GM18526 (cell line): ENCODE measurements around the gene SCFD2.

Experiments
- POLR2A ChIP-seq: IDR thresholded peaks from 3 replicates; pipeline ENCODE4 v1.6.1; 2011; ENCODE audit not compliant: insufficient read length; ENCODE audit errors: extremely low read depth

The SCFD2 gene

DNA sequence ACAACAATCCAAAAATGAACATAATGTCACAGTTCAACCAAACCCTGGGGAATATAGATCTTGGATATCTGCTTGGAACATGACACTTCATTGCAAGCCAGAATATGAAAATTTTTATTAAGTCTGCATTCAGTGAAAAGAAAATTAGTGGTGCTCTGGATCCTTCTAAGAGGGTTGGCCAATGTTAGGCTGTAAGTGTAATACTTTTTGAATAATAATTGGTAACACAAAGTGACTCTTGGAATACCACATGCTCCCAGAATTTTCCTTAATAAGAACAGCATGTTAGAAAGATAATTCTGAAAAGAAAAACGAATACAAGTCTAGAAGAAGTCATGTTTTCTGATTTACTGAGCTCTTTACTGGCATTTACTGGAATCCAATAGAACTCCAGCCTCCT lies 328.0 kb downstream of the SCFD2 start:
- no peak for TF ChIP-seq POLR2A

- no peak for TF ChIP-seq POLR2A
These were observed 339.6 kb downstream of the SCFD2 start for GRCh38 chr4:53026233-53026632.

GRCh38 chr4:53023677-53024299 lies 342.1 kb downstream of the SCFD2 start:
- TF ChIP-seq POLR2A, result no peak

- no peak for TF ChIP-seq POLR2A
These were observed 343.3 kb downstream of the SCFD2 start for GRCh38 chr4:53022513-53023100.

DNA sequence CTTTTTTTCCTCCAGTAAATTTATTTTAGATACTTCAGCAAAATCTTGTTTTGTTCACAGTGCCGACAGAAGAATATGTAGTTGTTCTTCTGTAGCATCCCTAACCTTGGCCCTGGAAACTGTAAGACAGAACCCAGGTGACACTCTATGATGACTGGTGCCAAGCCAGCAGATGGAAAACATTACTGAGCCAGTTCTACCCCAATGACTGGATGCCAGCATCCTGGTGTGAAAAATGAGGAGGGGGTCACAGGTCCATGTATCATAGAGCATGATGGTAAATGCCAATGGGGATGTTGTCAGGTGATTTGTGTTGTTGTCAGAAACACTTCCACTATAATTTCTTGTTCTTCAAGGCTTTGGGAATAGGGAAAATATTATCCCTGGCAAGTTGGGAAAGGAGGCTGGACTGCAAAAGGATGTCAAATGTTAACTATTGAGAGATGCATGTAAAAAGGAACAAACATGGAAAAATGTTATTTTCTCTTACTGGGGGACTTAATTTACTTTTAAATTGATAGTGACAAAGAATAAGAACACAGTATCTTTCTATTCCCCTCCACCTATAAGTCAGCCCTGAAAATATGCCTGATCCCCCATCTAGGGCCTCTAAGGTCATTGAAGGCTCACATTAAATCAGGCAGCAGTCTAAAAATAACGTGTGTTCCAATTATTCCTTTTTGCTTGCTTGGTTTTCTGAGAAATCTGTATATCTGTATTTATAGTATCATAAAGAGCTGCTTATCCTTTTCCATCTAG lies 343.9 kb downstream of the SCFD2 start:
- no peak for TF ChIP-seq POLR2A

GRCh38 chr4:53019485-53020382 lies 346.1 kb downstream of the SCFD2 start:
- TF ChIP-seq POLR2A, result no peak

DNA sequence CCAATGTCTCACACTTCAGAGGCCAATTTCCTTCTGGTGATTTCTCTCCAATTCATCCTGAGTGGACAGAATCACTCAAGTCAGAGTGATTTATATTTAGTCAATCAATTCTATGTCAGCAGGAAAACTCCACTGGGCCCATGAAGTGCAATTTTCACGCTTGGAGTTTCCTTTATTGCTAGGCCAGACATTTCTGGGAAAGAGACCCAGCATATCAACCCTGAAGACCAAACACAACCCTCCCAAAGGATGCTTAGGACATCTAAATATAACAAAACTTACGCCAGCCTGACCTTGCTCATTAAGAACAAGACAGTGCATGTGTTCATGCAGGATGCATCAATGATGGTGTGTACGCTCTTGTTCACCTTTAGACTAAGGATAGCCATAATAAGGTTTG lies 347.4 kb downstream of the SCFD2 start:
- no peak for TF ChIP-seq POLR2A

GRCh38 chr4:53016099-53016820 lies 349.6 kb downstream of the SCFD2 start:
- no peak for TF ChIP-seq POLR2A

GRCh38 chr4:53015681-53016080 lies 350.2 kb downstream of the SCFD2 start:
- TF ChIP-seq POLR2A, result no peak

DNA sequence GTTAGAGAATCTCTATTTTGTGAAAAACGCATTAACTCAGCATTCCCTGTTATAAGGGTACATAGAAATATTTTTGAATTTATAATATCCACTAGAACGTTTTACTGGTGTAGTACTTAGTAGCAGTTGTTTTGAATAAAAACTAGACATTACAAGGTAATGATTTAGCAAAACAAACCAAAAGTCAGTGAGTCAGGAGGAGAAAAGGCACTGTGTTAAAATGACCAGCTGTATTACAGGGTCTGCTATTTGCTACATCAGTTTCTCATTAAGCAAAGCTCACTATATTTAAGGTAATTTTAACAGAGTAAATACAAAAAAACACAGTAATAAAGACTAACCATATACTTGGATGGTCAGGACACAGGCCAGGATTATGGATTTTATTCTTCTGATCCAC lies 351.0 kb downstream of the SCFD2 start:
- no peak for TF ChIP-seq POLR2A

GRCh38 chr4:53013873-53014775 lies 351.7 kb downstream of the SCFD2 start:
- no peak for TF ChIP-seq POLR2A

- no peak for TF ChIP-seq POLR2A
These were observed 353.1 kb downstream of the SCFD2 start for GRCh38 chr4:53012738-53013137.

GRCh38 chr4:53011259-53011905 lies 354.5 kb downstream of the SCFD2 start:
- TF ChIP-seq POLR2A, result no peak
